Measurements from ENCODE around the gene ADSL.

GRCh38 chr22:40425082-40425481 is 78.8 kb downstream of the ADSL start:
- no peak for TF ChIP-seq CTCF (IDR thresholded peaks at IDR 0.05; ENCODE audit: low read depth, low read length)
- TF ChIP-seq EZH2phosphoT487 (IDR thresholded peaks at IDR 0.05; ENCODE audit: low read depth): no peak
